HTERT RPE-1 (cell line): ENCODE results near the gene VPS54.
"Not testable (repeated sequence)": the region's sequence is repeated elsewhere in the genome, so short reads cannot be mapped to it uniquely, and the experiment has no call there.

ENCODE experiments used
- in situ Hi-C: fragments of 300-500 bp; cut with MboI; formaldehyde crosslinking; loops from 4 replicates; pipeline ENCODE4 v1.14.3; 2020; ENCODE audit warnings: low sequenced_read_pairs

The VPS54 gene

GRCh38 chr2:63874204-63875130, 144.8 kb downstream of the VPS54 start:
- in situ Hi-C loops: no loop called here

GRCh38 chr2:63872571-63873328, 146.5 kb downstream of the VPS54 start:
- in situ Hi-C loops: no loop called here

- in situ Hi-C loops: no loop called here
Measured at GRCh38 chr2:63871864-63872263, 147.4 kb downstream of the VPS54 start.

- in situ Hi-C loops: no loop called here
Measured at GRCh38 chr2:63870679-63871078, 148.5 kb downstream of the VPS54 start.

GRCh38 chr2:63866009-63866709, 153.1 kb downstream of the VPS54 start:
- in situ Hi-C loops: no loop called here

- in situ Hi-C loops: no loop called here
Measured at GRCh38 chr2:63865159-63865799, 153.9 kb downstream of the VPS54 start.

- in situ Hi-C loops: no loop called here
Measured at GRCh38 chr2:63863707-63864106, 155.5 kb downstream of the VPS54 start.

- in situ Hi-C loops: no loop called here
Measured at GRCh38 chr2:63862806-63863205, 156.4 kb downstream of the VPS54 start.

- in situ Hi-C loops: no loop called here
Measured at GRCh38 chr2:63861220-63861822, 157.9 kb downstream of the VPS54 start.

GRCh38 chr2:63858291-63858690, 160.9 kb downstream of the VPS54 start:
- in situ Hi-C loops: no loop called here

- in situ Hi-C loops: no loop called here
Measured at GRCh38 chr2:63856303-63856603, 163.0 kb downstream of the VPS54 start.

- in situ Hi-C loops: no loop called here
Measured at GRCh38 chr2:63855418-63856302, 163.6 kb downstream of the VPS54 start.

GRCh38 chr2:63853527-63854310, 165.5 kb downstream of the VPS54 start:
- in situ Hi-C loops: no loop called here

GRCh38 chr2:63851691-63852311, 167.4 kb downstream of the VPS54 start:
- in situ Hi-C loops: no loop called here

- in situ Hi-C loops: no loop called here
Measured at GRCh38 chr2:63850649-63851048, 168.6 kb downstream of the VPS54 start.

- in situ Hi-C loops: no loop called here
Measured at GRCh38 chr2:63850204-63850571, 169.0 kb downstream of the VPS54 start.

- in situ Hi-C loops: no loop called here
Measured at GRCh38 chr2:63849381-63850203, 169.6 kb downstream of the VPS54 start.

- in situ Hi-C loops: not testable (repeated sequence)
Measured at GRCh38 chr2:63847571-63847970, 171.7 kb downstream of the VPS54 start.
